C4-2B (cell line): ENCODE data around the gene HCFC1.

Experiments
- CTCF ChIP-seq: fragments of 450-650 bp; conservative IDR thresholded peaks from 2 replicates; pipeline ENCODE4 v1.5.1; 2017; ENCODE audit warnings: mild to moderate bottlenecking
- ZFX ChIP-seq: fragments of 450-650 bp; IDR thresholded peaks from 2 replicates; pipeline ENCODE4 v1.6.1; 2017

GRCh38 chrX:154019633-154020528 is 48.3 kb upstream of the HCFC1 start, which contains the start of gene IRAK1:
- TF ChIP-seq CTCF = peak; percentile 33
- peak; percentile 65; the same call in 1 of the 2 replicates for TF ChIP-seq ZFX
